ENCODE results near the gene PSMD10. TPM values are rescaled to one million over a fixed set of nuclear protein-coding genes. Genes with fewer than 3 reads are reported as not detected.

The PSMD10 gene, protein sequence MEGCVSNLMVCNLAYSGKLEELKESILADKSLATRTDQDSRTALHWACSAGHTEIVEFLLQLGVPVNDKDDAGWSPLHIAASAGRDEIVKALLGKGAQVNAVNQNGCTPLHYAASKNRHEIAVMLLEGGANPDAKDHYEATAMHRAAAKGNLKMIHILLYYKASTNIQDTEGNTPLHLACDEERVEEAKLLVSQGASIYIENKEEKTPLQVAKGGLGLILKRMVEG
- 71.7 and 79.4 TPM in 2 replicates for total RNA-seq (2014; rRNA removed; shearing (Covaris generic))

DNA sequence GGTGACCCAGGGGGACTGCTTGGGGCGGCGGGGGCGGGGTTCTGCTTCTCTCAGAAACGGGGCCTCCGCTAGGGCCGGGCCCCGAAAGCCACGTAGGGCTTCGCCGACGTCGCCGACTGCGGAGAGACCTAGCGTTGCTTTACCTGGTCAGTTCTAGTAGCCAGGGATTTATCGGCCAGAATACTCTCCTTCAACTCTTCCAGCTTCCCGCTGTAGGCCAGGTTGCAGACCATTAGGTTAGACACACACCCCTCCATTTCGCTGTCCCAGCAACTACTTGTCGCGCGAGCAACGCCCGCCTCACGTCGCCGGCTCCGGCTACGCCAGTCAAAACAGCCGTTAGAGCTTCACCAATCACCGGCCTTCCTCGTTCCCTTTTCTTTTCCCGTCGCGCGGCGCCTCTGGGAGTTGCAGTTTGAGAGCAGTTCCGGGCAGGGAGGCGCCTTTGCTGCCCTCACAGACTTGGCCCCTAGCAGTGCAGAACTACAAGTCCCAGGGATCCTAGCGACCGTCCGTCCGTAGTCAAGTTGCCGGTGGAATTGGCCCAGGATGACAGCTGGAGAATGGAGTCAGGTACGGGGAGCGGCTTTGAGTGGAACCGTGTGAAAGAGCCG, at the start of gene PSMD10, which contains the start of gene ATG4A:
Gene PSMD10, minus strand, starts transcription at position 279 of the 614 bp plus-strand sequence. Its CDS starts 22 bp downstream, at position 257.
Gene ATG4A, plus strand, starts transcription at position 515 of the 614 bp plus-strand sequence. Its CDS starts 49 bp downstream, at position 564.
- in situ Hi-C loops (cut with HindIII; ENCODE audit: low sequenced_read_pairs): no loop called here
- peak; percentile 97 for DNase-seq (ENCODE audit: low spot score)

GRCh38 chrX:108138814-108139702, 47.7 kb upstream of the PSMD10 start:
- in situ Hi-C loops (cut with HindIII; ENCODE audit: low sequenced_read_pairs): no loop called here
- DNase-seq (ENCODE audit: low spot score): no peak

GRCh38 chrX:108134724-108135123, 43.4 kb upstream of the PSMD10 start:
- in situ Hi-C loops (cut with HindIII; ENCODE audit: low sequenced_read_pairs): no loop called here
- no peak for DNase-seq (ENCODE audit: low spot score)

DNA sequence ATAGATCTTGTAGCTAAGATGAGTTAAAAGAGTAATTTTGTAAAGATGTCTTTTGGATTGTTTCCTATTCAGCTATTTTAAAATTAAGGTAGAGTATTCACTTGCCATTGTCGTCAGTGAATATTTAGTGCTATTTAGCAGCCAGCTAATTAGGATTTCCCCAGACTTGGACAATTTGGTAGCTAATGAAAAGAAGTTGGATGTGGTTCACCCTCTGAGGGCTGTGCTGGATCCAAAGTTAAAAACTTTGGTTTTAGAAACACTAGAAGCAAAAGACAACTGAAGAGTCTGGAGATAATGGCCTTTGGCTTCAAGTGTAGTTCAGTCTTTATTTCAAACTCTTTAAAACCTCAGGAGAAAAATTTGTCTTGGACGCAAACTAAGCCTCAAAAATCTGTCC, 41.5 kb upstream of the PSMD10 start:
- in situ Hi-C loops (cut with HindIII; ENCODE audit: low sequenced_read_pairs): no loop called here
- DNase-seq (ENCODE audit: low spot score): no peak

DNA sequence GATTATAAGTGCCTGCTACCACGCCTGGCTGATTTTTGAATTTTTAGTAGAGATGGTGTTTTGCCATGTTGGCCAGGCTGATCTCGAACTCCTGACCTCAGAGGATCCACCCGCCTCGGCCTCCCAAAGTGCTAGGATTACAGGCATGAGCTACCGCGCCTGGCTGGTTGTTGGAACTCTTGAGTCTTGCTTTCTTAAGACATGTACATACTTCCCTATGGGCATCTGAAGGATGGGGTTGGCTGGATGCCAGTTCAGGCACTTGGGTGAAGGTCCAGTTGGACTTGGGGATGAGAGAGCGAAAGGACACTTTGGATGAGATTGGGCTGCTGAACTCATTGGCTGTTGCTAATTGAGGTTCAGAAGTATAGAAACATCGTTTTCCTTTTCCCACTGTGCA, 40.7 kb upstream of the PSMD10 start:
- in situ Hi-C loops (cut with HindIII; ENCODE audit: low sequenced_read_pairs): no loop called here

GRCh38 chrX:108131471-108131870, 40.1 kb upstream of the PSMD10 start:
- in situ Hi-C loops (cut with HindIII; ENCODE audit: low sequenced_read_pairs): no loop called here
- no peak for DNase-seq (ENCODE audit: low spot score)

More for the DNA sequence above, 40.7 kb upstream of the PSMD10 start:
- no peak for DNase-seq (ENCODE audit: low spot score)

DNA sequence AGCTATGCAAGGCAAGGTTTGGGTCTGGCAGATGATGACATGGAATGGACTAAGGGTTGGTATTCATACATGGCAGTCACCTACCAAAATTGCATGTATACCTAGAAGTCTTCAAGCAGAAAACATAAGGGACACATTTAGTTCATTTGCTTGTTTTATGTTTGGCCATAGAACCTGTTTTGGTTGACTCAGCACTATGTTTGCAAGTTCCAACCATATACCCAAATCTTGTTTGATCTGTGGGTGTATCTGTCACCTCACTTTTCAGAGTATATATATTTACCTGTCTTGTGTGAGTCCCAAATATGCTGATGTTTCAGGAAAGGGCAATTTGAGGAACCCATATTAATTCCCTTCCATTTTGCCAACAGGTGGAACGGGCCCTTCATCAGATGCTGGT, 39.5 kb upstream of the PSMD10 start:
- DNase-seq (ENCODE audit: low spot score): no peak
- in situ Hi-C loops (cut with HindIII; ENCODE audit: low sequenced_read_pairs): no loop called here

GRCh38 chrX:108127152-108127551, 35.8 kb upstream of the PSMD10 start:
- no peak for DNase-seq (ENCODE audit: low spot score)
- in situ Hi-C loops (cut with HindIII; ENCODE audit: low sequenced_read_pairs): no loop called here

- in situ Hi-C loops (cut with HindIII; ENCODE audit: low sequenced_read_pairs): no loop called here
- no peak for DNase-seq (ENCODE audit: low spot score)
Measured at GRCh38 chrX:108126661-108127060, 35.3 kb upstream of the PSMD10 start.

DNA sequence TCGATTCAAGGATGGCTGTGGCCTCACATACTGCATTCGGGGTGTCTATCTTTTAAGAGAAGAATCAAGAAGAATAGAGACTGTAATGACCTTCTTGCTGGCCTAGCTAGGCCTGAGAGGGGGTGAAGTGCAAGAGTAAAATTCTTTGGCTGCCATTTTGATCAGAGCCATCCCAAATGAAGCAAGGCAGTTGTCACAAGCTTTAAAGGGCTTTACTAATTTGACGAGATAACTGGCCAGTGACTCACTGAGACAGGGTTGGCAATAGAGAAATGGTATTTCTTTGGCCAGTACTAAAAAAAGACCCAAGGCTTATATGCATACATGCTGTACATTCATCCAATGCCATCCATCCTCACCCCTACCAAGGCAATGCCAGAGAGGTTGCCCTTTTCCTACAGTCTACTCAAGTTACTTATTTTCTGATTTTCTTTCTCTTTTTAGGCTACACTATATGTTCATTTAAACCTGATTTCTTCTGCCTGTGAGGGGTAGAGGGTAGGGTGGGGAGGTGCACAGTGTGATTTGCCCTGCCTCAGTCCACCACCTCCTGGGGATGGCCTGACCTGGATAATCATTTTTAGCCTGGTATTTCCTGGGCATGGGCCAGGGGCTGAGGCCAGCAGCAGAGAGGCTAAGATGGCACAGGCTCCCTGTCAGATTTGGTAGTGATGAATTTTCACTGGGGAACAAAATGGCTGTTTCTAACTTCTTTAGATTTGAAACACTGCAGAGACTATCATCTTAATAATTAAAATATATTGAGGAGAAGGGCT, 32.4 kb upstream of the PSMD10 start:
- in situ Hi-C loops (cut with HindIII; ENCODE audit: low sequenced_read_pairs): no loop called here
- peak; percentile 70 for DNase-seq (ENCODE audit: low spot score)

GRCh38 chrX:108122748-108123147, 31.4 kb upstream of the PSMD10 start:
- in situ Hi-C loops (cut with HindIII; ENCODE audit: low sequenced_read_pairs): no loop called here
- peak; percentile 8 for DNase-seq (ENCODE audit: low spot score)

- in situ Hi-C loops (cut with HindIII; ENCODE audit: low sequenced_read_pairs): no loop called here
- no peak for DNase-seq (ENCODE audit: low spot score)
Measured at GRCh38 chrX:108121291-108121690, 29.9 kb upstream of the PSMD10 start.

DNA sequence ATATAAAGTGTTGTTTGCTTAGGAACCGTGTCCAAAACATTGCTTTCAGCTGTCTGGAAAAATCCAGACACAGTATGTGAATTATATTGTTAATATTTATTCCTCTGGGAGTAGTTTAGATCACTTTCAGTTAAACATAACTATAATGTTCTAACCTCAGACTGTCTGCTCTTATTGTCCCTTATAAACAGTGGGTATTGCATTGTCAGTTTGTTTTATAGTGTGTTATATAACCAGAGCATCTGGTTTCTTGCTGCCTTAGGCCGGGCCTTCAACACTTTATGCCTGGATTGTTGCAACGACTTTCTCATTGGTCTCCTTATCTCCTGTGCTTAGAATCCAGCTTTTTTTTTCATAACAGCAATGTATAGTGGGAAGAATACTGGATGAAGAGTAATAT, 26.6 kb upstream of the PSMD10 start:
- DNase-seq (ENCODE audit: low spot score): peak; percentile 1
- in situ Hi-C loops (cut with HindIII; ENCODE audit: low sequenced_read_pairs): no loop called here

GRCh38 chrX:108114541-108114940, 23.2 kb upstream of the PSMD10 start:
- in situ Hi-C loops (cut with HindIII; ENCODE audit: low sequenced_read_pairs): no loop called here
- DNase-seq (ENCODE audit: low spot score): no peak

DNA sequence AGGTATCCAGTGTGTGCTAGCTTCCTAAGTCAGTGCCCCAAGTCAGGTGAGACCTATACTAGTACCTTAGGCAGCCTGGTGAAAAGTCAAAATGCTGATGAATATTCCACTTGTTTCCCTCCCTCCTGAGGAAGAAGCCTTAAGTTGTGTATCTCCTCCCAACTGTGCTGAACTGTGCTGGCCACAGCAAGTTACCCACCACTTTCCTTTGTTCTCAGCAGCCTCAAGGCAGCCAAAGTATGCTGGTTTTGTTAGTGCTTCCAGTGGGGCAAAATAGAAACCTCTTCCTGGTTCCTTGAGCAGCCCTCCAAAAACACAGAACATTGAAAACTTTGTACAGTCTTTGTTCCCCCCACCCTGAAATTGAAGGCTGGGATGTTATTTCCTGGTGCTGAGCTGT, 14.1 kb upstream of the PSMD10 start:
- in situ Hi-C loops (cut with HindIII; ENCODE audit: low sequenced_read_pairs): no loop called here

GRCh38 chrX:108097380-108097779, 6.0 kb upstream of the PSMD10 start:
- no peak for DNase-seq (ENCODE audit: low spot score)
- in situ Hi-C loops (cut with HindIII; ENCODE audit: low sequenced_read_pairs): no loop called here

More for the DNA sequence above, 14.1 kb upstream of the PSMD10 start:
- DNase-seq (ENCODE audit: low spot score): no peak

DNA sequence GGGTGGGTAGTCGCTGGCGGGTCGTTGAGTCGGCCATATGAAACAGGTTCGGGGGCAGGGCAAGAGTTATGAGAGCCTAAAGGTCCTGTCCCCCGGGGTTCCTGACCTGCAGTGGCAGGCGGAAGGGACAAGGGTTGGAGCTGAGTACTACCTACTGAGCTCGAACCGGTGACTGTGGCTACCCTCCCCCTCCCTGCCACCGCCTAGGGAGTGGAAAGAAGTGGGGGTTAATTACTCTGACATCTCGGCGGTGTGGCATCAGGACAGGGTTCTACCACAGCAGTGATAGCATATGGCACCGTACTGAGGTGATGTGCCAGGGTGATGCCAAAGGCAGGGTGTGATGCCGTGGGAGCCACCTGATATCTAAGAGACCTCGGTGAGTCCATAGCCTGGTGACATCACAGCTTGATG, 543 bp upstream of the PSMD10 start:
- in situ Hi-C loops (cut with HindIII; ENCODE audit: low sequenced_read_pairs): no loop called here
- DNase-seq (ENCODE audit: low spot score): peak; percentile 58

GRCh38 chrX:108090491-108091263, 665 bp downstream of the PSMD10 start:
- in situ Hi-C loops (cut with HindIII; ENCODE audit: low sequenced_read_pairs): no loop called here
- no peak for DNase-seq (ENCODE audit: low spot score)

Data from G401 (cell line).